Measurements from ENCODE around the gene WDR12.
"Not testable (repeated sequence)": the region's sequence is repeated elsewhere in the genome, so short reads cannot be mapped to it uniquely, and the experiment has no call there.

WDR12 gene

GRCh38 chr2:202885190-202885589 is 26.3 kb downstream of the WDR12 start:
- no peak for DNase-seq

- DNase-seq: no peak
Measured at GRCh38 chr2:202883987-202884675, 27.3 kb downstream of the WDR12 start.

DNA sequence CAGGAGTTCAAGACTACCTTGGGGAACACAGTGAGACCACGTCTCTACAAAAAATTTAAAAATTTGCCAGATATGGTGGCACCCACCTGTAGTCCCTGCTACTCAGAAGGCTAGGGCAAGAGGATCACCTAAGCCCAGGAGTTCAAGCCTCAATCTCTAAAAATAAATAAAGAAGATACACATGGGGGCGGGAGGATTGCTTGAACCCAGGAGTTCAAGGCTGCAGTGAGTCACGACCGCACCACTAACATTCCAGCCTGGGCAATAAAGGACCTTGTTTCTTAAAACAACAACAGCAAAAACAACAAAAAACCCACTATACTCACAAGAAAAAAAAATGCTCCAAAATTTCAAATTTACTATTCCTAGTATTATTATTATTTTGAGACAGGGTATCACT is 29.9 kb downstream of the WDR12 start:
- DNase-seq: no peak

DNA sequence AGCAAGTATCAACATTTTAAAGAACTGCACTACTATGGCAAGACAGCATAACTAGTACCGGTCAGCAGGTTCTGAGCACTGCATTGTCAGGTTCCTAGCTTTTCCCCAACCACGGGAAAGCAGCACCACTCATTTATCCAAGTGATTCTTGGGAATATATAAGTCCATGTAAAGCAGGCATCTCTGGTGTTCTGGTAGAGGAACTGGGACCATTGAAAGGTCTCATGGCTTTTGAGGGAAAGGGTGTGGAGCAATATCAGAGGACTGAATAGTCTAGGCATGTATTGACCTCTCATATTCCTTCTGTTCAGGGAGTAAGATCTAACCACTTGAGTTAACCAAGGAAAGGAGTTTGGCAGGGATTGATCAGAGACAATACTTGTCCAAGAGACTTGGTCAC is 33.8 kb downstream of the WDR12 start:
- DNase-seq: no peak

- DNase-seq: peak in 53 of 56 donors; percentile 8 to 80 (median 52)
Measured at GRCh38 chr2:202871300-202872141, 40.0 kb downstream of the WDR12 start, which contains the start of gene ICA1L. ICA1L (minus strand) TSS chr2:202871766; CDS start chr2:202829009, 42,757 bp downstream.

- DNase-seq: peak in 45 of 56 donors; percentile 2 to 68 (median 33)
Measured at GRCh38 chr2:202870431-202871299, 40.8 kb downstream of the WDR12 start.

DNA sequence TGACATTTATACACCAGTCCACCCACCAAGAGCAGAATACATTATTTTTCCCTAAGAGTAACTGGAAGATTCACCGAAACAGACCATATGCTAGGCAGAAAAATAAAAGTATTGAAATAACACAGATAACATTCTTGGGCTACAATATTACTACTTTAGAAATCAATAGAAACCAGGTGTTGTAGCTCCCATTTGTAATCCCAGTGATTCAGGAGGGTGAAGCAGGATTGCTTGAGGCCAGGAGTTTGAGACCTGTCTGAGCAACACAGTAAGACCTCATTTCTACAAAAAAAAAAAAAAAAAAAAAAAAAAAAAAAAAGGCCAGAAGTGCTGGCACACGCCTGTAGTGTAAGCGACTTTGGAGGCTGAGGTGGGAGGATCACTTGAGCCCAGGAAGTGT is 49.5 kb downstream of the WDR12 start:
- DNase-seq: no peak

DNA sequence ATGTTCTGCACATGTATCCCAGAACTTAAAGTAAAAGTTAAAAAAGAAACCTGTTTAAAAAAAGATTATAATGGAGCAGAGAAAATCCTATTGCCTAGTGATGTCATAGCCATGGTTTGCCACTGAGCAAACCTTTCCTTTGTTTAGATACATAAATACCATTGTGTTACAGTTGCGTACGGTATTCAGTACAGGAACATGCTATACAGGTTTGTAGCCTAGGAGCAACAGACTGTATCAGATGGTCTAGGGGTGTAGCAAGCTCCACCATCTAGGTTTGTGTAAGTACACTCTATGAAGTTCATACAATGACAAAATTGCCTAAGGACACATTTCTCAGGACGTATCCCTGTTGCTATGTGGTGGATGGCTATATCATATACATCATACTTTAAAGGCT is 52.9 kb downstream of the WDR12 start:
- DNase-seq: no peak

GRCh38 chr2:202849343-202849742 is 62.1 kb downstream of the WDR12 start:
- not testable (repeated sequence) for DNase-seq

DNA sequence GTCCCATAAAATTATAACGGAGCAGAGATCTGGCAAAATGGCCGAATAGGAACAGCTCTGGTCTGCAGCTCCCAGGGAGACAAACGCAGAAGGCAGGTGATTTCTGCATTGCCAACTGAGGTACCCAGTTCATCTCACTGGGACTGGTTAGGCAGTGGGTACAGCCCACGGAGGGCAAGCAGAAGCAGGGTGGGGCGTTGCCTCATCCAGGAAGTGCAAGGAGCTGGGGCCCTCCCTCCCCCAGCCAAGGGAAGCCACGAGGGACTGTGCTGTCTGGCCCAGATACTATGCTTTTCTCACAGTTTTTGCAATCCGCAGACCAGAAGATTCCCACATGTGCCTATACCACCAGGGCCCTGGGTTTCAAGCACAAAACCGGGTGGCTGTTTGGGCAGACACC is 62.7 kb downstream of the WDR12 start:
- DNase-seq: peak in 1 of 56 donors; percentile 3

DNA sequence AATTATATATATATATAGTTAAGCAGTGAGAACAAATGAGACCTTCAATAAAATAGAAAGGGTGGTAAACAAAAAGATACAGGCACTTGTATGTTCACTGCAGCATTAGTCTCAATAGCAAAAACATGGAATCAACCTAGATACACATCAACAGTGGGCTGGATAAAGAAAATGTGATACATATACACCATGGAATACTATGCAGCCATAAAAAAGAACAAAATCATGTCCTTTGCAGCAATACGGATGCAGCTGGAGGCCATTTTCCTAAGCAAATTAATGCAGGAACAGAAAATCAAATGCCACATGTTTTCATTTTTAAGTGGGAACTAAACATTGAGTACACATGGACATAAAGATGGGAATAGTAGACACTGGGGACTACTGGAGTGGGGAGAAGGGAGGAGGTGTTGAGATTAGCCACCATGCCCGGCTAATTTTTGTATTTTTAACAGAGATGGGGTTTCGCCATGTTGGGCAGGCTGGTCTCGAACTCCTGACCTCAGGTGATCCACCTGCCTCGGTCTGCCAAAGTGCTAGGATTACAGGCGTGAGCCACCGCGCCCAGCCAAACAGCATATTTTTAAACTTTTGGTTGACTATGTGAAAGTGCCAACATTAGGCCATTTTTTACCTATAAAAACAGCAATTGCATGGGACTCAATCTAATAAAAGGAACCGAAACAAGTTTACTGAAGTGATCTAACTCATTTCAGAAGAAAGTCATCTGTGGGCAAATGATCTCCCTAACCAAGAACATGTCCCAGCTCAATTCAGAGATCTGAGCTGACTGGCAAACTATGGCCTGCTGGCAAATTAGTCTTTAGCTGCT is 63.6 kb downstream of the WDR12 start:
- no peak for DNase-seq

DNA sequence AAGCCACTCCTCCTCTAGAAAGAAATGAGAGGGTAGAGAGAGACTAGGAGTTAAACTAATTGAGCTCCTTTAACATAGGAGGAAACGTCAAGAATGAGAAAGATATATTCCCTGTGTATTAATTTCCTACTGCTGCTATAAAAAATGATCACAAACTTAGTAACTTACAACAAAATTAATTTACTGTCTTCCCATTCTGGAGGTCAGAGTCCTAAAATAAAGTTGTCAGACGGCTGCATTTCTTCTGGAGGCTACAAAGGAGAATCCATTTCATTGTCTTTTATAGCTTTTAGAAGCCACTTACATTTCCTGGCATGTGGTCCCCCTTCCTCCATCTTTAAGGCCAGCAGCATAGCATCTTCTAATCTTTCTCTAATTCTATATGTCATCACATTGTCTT is 66.8 kb downstream of the WDR12 start:
- no peak for DNase-seq

- no peak for DNase-seq
Measured at GRCh38 chr2:202842690-202843089, 68.8 kb downstream of the WDR12 start.

GRCh38 chr2:202841090-202841867 is 70.2 kb downstream of the WDR12 start:
- no peak for DNase-seq

DNA sequence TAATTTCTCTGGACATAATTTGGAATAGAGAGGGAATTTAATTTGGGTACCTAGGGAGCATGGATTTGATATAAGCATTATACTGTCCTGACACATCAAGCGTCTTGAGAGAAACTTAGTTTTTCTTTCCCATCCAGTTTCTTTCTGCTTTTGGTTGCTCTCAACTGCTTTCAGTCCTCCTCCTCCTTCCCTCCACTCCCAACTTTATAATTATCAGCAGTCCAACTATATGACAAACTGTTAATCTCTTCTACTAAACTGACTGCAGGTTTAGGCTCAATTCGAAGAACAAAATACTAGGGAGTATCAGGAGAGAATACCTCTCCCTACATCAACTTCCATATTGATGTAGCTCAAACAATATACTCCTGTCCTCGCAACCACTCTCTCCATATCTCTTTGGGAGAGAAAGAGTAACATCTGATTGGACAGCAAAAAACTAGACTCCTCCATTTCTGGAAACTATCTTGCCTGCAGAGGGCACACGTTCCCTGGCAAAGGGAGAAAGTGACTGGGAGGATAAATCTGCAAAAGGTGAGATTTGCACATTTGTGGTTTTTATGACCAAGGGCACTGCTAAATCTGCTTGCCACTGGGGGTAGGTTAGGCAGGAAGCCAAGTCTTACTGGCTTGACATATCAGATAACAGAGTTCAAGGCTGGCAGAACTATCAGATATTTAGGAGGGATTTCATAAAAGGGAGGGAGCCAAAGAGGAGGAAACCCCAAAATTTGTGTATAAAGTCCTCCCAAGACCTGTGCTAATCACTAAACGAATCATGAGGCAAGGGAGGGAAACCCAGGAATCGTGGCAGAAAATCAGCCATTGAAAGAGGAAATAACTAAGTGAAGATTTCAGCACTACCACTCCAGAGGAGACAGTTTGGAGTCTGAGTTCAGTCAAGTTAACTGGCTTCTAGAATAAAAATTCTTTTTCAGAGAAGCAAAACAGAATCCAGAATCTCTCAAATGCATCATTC is 79.9 kb downstream of the WDR12 start:
- DNase-seq: peak in 3 of 56 donors; percentile 1 to 2 (median 2)

- no peak for DNase-seq
Measured at GRCh38 chr2:202824901-202825300, 86.6 kb downstream of the WDR12 start.

All from amygdala (tissue), 56 donors.